Activated gamma-delta T cell treated with Interleukin-2 at 50 U/mL for 16 hours (primary cell): ENCODE measurements around the gene BNIP5.

Source experiments
- DNase-seq: peaks from one replicate; pipeline ENCODE4 v3.0.0-alpha.2; 2020

The BNIP5 gene

GRCh38 chr6:36290668-36291620 is 45.7 kb downstream of the BNIP5 start:
- no peak for DNase-seq

- DNase-seq = no peak
These were observed 47.3 kb downstream of the BNIP5 start for GRCh38 chr6:36289281-36289878.

- DNase-seq = no peak
These were observed 49.8 kb downstream of the BNIP5 start for GRCh38 chr6:36286858-36287257.

- no peak for DNase-seq
These were observed 50.9 kb downstream of the BNIP5 start for GRCh38 chr6:36285797-36286196.

- DNase-seq = no peak
These were observed 51.5 kb downstream of the BNIP5 start for GRCh38 chr6:36285187-36285671.

GRCh38 chr6:36284359-36284758 is 52.3 kb downstream of the BNIP5 start:
- DNase-seq = no peak

GRCh38 chr6:36283608-36284007 is 53.1 kb downstream of the BNIP5 start:
- no peak for DNase-seq

GRCh38 chr6:36280983-36281382 is 55.7 kb downstream of the BNIP5 start:
- DNase-seq = no peak

GRCh38 chr6:36280467-36280866 is 56.2 kb downstream of the BNIP5 start:
- DNase-seq = no peak

GRCh38 chr6:36277946-36278470 is 58.7 kb downstream of the BNIP5 start:
- no peak for DNase-seq

GRCh38 chr6:36276581-36277536 is 59.8 kb downstream of the BNIP5 start:
- DNase-seq = no peak

GRCh38 chr6:36273802-36274514 is 62.7 kb downstream of the BNIP5 start:
- DNase-seq = no peak

GRCh38 chr6:36273067-36273466 is 63.6 kb downstream of the BNIP5 start:
- DNase-seq = no peak

- no peak for DNase-seq
These were observed 64.5 kb downstream of the BNIP5 start for GRCh38 chr6:36272234-36272633.

- DNase-seq = no peak
These were observed 66.6 kb downstream of the BNIP5 start, which contains the start of gene PNPLA1 for GRCh38 chr6:36269834-36270705. Gene PNPLA1 (plus strand): TSS chr6:36270060. CDS start chr6:36270460, 400 bp downstream.

GRCh38 chr6:36268478-36269275 is 68.0 kb downstream of the BNIP5 start:
- DNase-seq = no peak

GRCh38 chr6:36267731-36268477 is 68.8 kb downstream of the BNIP5 start:
- no peak for DNase-seq

GRCh38 chr6:36266913-36267644 is 69.6 kb downstream of the BNIP5 start:
- DNase-seq = no peak
